CMK (cell line): ENCODE results near the gene AK6.
"Not testable (repeated sequence)": the region's sequence is repeated elsewhere in the genome, so short reads cannot be mapped to it uniquely, and the experiment has no call there.

Source experiments
- DNase-seq: peaks from one replicate; pipeline ENCODE4 v3.0.0-alpha.2; 2010; ENCODE audit warnings: low read depth

Gene AK6

DNA sequence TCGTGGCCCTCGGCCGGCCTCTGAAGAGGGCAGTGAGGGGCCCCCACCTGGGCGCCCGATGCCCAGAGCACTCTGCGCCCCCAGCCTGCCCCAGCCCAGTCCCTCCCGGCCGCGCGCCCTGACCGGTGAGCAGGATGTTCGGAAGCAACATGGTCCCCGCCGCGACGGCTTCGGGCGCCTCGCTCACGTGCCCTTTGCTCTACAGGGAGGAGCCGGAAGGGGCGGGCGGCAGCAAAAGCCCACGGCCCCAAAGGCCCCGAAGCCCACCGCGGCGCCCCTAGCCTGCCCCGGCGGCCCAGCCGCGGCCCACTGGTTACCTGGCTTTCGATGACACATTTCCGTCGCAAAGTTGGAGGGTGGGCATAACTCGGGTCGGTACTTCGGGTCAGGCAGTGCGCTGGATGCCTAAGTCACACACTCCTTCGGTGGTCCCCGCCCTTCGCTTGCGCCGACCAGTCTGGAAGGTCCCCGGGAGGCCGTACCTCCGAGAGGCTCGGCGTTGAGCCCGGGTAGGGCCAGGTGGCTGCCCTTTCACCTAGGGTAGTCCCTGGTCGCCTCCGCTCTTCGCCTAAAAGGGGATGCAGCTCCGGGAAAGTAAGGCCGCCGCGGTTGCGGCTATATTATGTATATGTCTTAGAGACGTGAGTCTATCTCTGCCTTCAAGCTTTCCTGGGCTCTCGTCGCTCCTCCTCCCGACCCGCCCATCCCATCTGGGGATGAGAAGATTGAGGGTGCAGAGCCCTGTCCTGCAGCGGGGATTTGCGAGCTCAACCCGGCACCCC, at the start of gene AK6, which contains the start of the genes RAD17 and TAF9:
AK6 (minus strand) TSS at position 181 of the 782 bp plus-strand sequence; CDS start at position 151, 30 bp downstream.
RAD17 (plus strand) TSS at position 479 of the 782 bp plus-strand sequence. CDS start 2,391 bp downstream, outside the sequence.
TAF9 (minus strand) TSS at position 181 of the 782 bp plus-strand sequence. CDS start 3,783 bp downstream, outside the sequence.
- DNase-seq: peak; percentile 73

GRCh38 chr5:69418554-69418953, 49.2 kb upstream of the AK6 start:
- DNase-seq: no peak

DNA sequence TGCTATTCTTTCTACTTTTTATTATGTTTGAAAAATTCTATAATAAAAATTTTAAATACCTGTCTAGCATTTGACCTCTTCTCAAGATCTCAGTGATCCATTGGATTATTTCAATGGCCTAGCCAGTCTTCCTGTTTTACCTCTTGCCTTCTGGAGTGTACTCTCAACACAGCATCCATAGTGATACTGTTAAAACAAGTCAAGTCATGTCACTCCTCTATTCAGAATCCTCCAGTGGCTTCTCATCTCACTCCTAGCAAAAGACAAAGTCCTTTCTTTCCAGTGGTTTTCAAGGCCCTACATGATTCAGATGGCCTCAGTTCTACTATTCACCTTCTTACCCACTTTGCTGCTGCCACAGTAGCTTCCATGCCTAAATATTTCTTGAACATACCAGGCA, 47.4 kb upstream of the AK6 start:
- no peak for DNase-seq

- DNase-seq: no peak
These were observed 46.9 kb upstream of the AK6 start for GRCh38 chr5:69416180-69416579.

DNA sequence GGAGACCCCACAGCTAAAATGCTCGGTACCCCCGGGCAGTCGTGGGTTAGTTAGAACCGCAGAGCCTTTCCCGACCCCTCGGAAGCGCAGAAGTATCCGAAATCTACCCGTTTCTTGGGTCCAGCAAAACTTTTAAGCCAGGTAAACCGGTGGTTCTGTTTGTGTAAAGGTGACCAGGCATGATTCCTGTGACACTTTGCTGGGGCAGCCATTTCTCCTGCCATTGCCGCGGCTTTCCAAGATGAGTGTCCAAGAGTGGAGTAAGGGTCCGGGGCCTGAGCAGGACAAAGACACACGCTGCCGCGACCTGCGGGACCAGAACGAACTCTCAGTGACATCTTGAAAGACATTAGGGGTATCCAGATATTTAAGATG, 46.3 kb upstream of the AK6 start:
- no peak for DNase-seq

DNA sequence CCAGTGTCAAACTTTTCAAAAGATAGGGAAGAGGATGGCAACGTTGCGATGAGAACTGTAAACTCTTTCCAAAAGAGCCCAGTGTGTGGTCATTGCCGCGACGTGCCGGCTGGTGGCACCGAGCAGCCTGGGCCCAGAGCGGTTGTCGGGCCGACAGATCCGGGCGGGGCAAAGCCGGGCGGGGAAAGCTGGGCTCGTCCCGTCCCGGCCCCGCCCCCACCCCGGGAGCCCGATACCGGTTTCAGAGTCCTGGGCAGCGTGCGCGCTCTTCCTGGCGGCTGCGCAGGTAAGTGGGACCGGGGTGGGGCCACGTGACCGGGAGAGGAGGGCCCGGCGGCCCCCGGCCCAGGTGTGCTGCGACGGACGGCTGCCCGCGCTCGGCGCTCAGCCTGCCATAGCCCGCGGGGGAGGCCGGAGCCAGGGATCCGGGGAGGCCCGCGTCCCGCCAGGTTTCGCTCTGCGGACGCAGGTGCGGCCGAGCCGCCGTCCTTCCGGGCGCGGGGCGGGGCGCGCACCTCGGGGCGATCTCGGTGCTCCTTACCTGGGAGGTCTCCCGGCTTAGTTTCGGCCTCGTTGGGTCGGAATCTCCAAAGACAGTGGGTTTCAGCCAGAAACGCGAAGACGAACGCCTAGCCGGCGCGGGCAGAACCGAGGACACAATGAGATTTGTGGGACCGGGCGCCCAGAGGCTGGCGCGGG, 45.7 kb upstream of the AK6 start, which contains the start of gene MARVELD2:
MARVELD2 (plus strand) TSS at position 232 of the 699 bp plus-strand sequence. CDS start 4,270 bp downstream, outside the sequence.
- no peak for DNase-seq

- DNase-seq: no peak
These were observed 35.5 kb upstream of the AK6 start for GRCh38 chr5:69404659-69405330.

DNA sequence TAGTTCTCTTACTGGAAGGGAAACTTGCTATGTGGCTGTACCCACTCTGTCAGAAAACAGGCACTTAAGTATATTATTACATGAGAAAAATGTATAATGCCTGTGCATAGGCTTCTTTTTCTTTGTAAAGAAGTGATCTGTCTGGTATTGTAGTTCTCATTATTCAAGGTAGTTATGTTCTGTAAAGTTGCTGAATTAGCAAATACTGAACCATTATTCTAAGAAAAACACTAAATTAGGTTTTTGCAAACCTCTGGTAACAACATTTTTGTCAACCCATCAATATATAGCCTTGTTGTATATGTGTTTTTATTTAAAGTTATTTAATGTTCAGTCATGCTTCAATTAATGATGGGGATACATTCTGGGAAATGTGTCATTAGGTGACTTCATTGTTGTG, 9.1 kb upstream of the AK6 start:
- DNase-seq: no peak

DNA sequence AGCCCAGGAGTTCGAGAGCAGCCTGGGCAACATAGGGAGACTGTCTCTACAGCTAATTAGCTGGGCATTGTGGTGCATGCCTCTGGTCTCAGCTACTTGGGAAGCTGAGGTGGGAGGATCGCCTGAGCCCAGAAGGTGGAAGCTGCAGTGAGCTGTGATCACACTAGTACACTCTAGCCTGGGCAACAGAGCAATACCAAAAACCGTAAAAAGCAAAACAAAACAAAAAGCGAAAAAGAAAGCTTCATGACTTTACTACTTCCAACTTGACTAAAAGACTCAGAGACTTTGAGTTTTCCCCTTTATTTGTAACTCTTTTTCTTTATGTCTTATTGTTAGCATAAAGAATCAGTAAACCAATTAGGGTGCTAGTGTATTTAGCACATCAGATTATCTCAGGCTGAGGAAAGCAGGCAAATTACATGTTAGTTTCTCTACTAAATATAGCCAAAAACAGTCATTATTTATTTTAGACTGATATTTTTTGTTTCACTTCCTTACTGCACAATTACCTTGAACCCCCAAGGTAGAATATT, 5.7 kb upstream of the AK6 start:
- DNase-seq: no peak

DNA sequence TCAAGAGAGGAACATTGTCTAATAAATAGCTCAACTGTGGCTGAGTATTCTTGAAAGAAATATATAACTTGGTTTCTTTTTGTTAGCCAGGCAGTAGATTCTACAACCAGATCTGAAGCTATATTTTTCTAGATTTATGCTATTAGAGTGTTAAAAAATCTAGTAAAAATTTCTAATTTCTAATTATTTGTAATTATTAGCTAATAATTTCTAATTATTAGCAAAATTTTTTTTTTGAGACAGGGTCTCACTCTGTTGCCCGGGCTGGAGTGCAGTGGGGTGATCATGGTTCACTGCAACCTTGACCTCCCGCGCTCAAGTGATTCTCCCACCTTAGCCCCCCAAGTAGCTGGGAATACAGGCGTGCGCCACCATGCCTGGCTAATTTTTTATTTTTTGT, 3.1 kb upstream of the AK6 start:
- DNase-seq: no peak

DNA sequence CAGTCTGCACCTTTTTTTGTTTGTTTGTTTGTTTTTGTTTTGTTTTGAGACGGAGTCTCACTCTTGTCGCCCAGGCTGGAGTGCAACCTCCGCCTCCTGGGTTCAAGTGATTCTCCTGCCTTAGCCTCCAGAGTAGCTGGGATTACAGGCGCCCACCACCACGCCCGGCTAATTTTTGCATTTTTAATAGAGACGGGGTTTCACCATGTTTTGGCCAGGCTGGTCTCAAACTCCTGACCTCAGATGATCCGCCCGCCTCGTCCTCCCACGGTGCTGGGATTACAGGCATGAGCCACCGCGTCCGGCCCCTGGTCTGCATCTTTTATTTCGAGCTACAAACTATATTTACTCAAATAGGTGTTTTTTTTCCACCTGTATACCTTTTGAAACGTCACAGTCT, 1.0 kb upstream of the AK6 start:
- not testable (repeated sequence) for DNase-seq

DNA sequence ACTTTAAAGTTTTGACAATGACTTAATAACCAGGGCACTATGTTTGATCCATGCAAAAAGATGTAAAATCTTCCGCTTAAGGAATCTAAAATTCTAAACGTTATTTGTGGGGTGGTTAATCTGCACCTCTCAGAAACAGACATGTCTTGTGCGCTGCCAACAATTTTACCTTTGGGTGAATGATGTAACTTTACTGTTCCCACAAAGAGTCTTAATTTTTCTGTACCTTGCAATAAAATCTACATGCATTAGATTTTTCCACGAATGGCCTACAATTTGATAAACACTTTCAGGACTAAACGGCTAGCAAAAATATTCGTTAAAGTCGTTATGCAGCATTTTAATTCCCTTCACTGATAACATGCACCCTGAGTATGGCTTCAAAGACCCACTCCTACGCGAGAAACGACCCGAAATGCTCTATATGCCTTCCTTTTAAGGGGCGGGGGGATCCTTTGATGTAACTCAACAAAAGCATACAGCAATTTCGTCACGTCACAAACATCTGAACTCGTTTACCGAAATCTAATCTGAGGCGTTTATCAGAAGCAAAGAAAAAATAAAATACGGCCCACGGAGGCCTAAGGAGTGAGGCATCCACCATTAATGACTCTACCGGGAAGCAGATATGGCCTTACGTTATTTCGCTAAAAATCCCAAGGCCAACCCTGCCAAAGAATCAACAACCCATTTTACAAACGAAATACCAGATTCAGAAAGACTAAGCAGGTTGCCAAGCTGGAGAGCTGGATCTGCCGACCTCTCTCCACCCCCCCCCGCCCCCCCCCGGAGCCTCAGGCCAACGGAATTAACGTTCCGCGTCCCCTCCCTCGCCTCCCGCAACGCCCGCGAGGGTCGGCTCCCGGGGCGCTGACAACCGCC, 621 bp downstream of the AK6 start:
- peak; percentile 24 for DNase-seq

DNA sequence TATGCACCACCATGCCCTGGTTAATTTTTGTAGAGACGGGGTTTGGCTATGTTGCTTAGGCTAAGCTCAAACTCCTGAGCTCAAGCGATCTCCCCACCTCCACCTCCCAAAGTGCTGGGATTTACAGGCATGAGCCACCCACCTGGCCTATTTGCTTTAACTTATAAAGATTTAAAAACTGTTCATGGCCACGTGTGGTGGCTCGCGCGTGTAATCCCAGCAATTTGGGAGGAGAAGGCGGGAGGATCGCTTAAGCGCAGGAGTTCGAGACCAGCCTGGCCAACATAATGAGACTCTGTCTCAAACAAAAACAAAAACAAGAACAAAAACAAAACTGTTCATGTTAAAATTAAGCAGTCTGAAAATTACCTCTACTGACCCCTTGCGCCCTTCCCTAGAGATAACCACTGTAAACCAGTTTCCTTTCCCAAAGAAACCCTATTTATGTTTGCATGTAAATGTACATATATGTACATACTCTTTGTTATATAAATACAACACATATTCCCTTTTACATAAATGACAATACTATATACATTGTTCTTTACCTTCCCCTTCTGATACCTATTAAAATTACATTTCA, 1.5 kb downstream of the AK6 start:
- no peak for DNase-seq

- no peak for DNase-seq
These were observed 4.5 kb downstream of the AK6 start for GRCh38 chr5:69364850-69365249.

GRCh38 chr5:69364414-69364813, 4.9 kb downstream of the AK6 start:
- DNase-seq: peak; percentile 9

- DNase-seq: no peak
These were observed 8.9 kb downstream of the AK6 start for GRCh38 chr5:69360442-69360841.

GRCh38 chr5:69359699-69360098, 9.6 kb downstream of the AK6 start:
- no peak for DNase-seq

DNA sequence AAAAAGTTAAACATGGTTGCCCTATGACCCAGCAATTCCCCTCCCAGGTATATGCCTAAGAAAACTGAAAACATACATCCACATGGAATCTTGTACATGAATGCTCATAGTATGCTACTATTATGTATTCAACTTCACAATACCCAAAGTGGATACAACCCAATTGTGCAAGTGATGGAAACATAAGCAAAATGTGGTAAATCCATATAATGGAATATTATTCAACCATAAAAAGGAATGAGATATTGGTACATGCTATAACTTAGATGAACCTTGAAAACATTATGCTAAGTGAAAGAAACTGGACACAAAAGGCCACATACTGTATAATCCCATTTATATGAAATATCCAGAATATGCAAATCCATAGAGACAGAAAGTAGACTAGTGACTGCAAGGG, 18.7 kb downstream of the AK6 start:
- DNase-seq: no peak

- DNase-seq: no peak
These were observed 26.2 kb downstream of the AK6 start for GRCh38 chr5:69343083-69343482.

DNA sequence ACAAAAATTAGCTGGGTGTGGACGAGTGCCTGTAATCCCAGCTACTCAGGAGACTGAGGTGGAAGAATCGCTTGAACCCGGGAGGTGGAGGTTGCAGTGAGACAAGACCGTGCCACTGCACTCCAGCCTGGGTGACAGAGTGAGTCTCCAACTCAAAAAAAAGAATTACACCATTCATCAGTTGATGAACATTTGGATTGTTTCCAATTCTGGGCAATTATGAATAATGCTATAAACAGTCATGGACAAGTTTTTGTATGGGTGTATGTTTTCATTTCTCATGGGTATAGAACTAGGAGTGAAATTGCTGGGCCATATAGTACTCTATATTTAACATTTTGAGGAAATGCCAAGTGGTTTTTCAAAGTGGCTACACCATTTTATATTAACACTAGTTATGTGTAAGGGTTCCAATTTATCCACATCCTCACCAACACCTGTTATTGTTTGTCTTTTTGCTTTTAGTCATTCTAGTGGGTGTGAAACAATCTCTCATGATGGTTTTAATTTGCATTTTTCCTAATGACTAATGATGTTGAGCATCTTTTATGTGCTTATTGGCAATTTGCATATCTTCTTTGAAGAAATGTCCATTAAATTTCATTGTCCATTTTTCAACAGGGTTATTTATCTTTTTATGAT, 27.7 kb downstream of the AK6 start:
- no peak for DNase-seq
